HG02870 (cell line): ENCODE measurements around the gene ULK4.

Experiments
- ATAC-seq: cut with Tn5 transposase; IDR thresholded peaks from one replicate; pipeline ENCODE4 v1.9.1; 2021; ENCODE audit warnings: mild to moderate bottlenecking, moderate library complexity; ENCODE audit not compliant: unreplicated experiment

Gene ULK4

DNA sequence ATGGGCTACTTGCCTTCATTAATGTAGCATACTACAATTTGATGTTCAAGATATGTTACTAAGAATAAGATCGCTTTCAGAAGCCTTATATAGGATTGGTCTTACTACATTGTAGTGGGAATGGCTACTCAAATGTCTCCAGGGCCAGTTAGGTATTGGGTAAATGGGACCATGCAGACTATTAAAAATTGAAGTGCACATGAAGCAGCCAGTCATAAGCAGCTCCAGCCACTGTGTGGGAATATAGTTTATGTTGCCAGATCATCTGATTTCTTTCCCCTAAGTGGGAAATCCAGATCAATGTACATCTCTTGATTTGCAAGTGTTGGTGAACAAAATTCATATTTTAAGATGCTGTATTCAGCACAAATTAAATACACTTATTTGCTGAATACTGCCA is 757.5 kb downstream of the ULK4 start:
- ATAC-seq = no peak

DNA sequence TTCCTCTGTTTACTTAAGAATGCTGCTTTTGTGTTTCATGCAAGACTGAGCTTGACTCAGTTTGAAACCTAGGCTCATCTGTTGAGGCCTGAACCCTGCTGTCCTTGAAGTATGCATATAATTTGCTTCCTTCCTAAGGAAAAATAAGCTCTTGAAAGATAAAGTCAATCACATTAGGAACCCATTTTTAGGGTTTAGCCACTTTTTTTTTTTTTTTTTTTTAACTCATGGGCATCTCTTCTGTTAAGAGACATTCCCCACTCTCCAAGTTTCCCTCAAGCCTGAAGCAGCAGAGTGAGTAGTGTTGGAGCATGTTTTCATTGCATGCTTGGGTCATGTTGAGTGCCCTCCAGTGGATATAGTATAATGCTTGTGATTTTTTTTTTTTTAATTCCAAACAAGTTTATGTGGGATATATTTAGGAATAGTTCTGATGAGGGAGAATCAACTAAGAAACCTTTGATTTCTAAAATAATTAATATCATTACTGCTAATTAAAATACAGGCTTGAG is 759.0 kb downstream of the ULK4 start:
- peak; percentile 36 for ATAC-seq

GRCh38 chr3:41202075-41202833 is 759.6 kb downstream of the ULK4 start:
- ATAC-seq = peak; percentile 5

- no peak for ATAC-seq
Measured at GRCh38 chr3:41200669-41201021, 761.3 kb downstream of the ULK4 start.

- ATAC-seq = no peak
Measured at GRCh38 chr3:41199866-41200668, 761.8 kb downstream of the ULK4 start.

- ATAC-seq = peak; percentile 66
Measured at GRCh38 chr3:41198950-41199865, 762.7 kb downstream of the ULK4 start, which contains the start of gene CTNNB1. Gene CTNNB1 (plus strand): TSS chr3:41199505. CDS start chr3:41224069, 24,564 bp downstream.

DNA sequence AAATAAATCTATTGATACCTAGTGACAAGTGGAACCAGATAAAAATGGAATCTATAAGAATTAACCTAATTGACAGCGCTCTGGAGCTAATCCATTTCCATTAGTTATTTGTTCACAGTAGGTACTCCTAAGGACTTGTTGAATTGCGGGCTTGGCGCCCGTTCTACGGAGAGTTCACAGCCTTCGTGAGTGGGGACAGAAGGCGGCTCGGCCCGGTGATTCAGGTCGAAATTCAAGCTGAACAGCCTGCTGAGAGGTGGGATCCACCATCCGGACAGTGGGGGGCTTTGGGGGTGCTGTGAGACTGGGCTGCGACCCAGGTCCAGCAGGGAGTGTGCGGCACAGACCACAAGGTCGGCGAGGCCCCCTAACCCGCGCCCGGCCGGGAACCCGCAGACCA is 763.4 kb downstream of the ULK4 start:
- peak; percentile 2 for ATAC-seq

GRCh38 chr3:41198046-41198445 is 763.9 kb downstream of the ULK4 start:
- no peak for ATAC-seq
